WI38 (cell line): ENCODE data around the gene GIGYF2.
A peak's percentile ranks its signal among the peaks of the same experiment; 100 is the strongest.
"Not testable (repeated sequence)": the region's sequence is repeated elsewhere in the genome, so short reads cannot be mapped to it uniquely, and the experiment has no call there.

ENCODE experiments used
- H3K4me3 ChIP-seq: 2 replicates; pipeline ENCODE4 v1.5.1; 2011; ENCODE audit warnings: low read depth, mild to moderate bottlenecking, control low read depth, low read length
- CTCF ChIP-seq: IDR thresholded peaks from 2 replicates; pipeline ENCODE4 v1.5.1; 2012; ENCODE audit warnings: low read depth, mild to moderate bottlenecking, control low read depth, low read length

The GIGYF2 gene

DNA sequence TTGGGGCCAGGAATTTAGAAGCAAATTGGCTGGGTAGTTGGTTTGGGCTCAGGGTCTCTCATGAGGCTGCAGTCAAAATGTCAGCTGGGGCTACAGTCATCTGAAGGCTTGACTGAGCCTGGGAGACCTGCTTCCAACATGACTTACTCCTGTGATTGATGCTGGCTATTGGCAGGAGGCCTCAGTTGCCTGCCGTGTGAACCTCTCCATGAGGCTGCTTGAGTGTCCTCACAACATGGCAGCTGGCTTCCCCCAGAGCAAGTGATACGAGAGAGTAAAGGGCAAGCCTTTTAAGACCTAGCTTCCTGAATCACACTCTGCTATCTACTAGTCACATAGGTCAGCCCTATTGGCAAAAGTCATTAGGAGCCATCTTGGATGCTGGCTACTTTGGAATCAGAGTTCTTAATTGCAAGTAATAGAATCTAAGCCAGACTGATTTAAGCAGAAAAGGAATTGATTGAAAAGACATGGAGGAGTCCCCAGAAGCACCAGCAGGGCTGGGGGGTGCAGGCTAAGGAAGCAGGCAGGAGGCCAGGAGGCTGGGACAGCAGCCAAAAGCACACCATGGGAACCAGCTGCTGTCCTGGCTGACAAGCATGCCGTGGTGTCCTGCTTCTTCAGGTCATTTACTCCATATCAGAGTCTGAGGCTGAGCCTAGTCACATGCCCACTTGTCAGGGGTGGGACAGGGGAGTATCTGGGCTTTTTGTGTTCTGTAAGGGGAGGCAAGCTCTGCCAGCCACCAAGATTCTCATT lies 7.8 kb upstream of the GIGYF2 start:
- no peak overlapping the region for H3K4me3 ChIP-seq
- no peak for TF ChIP-seq CTCF

DNA sequence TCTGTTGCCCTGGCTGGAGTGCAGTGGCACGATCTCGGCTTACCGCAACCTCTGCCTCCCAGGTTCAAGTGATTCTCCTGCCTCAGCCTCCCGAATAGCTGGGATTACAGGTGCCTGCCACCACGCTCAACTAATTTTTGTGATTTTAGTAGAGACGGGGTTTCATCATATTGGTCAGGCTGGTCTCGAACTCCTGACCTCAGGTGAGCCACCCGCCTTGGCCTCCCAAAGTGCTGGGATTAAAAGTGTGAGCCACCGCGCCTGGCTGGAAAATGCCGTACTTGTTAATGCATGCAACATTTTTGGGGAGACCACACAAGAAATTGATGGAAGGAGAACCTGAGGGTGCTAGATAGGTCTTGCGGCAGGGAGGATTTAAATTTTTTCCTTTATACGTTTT lies 6.0 kb upstream of the GIGYF2 start:
- not testable (repeated sequence) for H3K4me3 ChIP-seq

GRCh38 chr2:232693344-232693743 lies 3.8 kb upstream of the GIGYF2 start:
- no peak overlapping the region for H3K4me3 ChIP-seq
- no peak for TF ChIP-seq CTCF

- peak overlapping the region; percentile 78 for H3K4me3 ChIP-seq
- no peak for TF ChIP-seq CTCF
Measured at GRCh38 chr2:232696609-232697058, 497 bp upstream of the GIGYF2 start.

- peak overlapping the region; percentile 78 for H3K4me3 ChIP-seq
- TF ChIP-seq CTCF = no peak
Measured at GRCh38 chr2:232697807-232698110, 628 bp downstream of the GIGYF2 start.

- TF ChIP-seq CTCF = no peak
- peak overlapping the region; percentile 78 for H3K4me3 ChIP-seq
Measured at GRCh38 chr2:232698556-232699091, 1.5 kb downstream of the GIGYF2 start.

GRCh38 chr2:232699110-232699509 lies 2.0 kb downstream of the GIGYF2 start:
- no peak for TF ChIP-seq CTCF
- H3K4me3 ChIP-seq = peak overlapping the region; percentile 78

- no peak overlapping the region for H3K4me3 ChIP-seq
- no peak for TF ChIP-seq CTCF
Measured at GRCh38 chr2:232700154-232700553, 3.0 kb downstream of the GIGYF2 start.
